Measurements from ENCODE around the gene CSMD2. TPM values are rescaled to one million over a fixed set of nuclear protein-coding genes. Genes with fewer than 3 reads are reported as not detected.

Gene CSMD2
- total and polyA plus RNA-seq, 2 of the 4 experiments (the other 2 are of a cell fraction): under 0.01 to 0.36 TPM

GRCh38 chr1:34127006-34128000 lies 37.7 kb downstream of the CSMD2 start (continued):
- no peak for TF ChIP-seq RCOR1 (IDR thresholded peaks at IDR 0.05; ENCODE audit: insufficient replicate concordance, low read length)

GRCh38 chr1:34126486-34126885 lies 38.5 kb downstream of the CSMD2 start:
- no peak for ATAC-seq (ENCODE audit: low read depth)
- intact Hi-C loops (cut with micrococcal nuclease) (no loop called here), dilution Hi-C loops (cut with HindIII; ENCODE audit: low sequenced_read_pairs, unreplicated experiment) (no loop called here), in situ Hi-C loops (cut with MboI; ENCODE audit: low sequenced_read_pairs) (no loop called here)
- H2BK15ac ChIP-seq (ENCODE audit: low read depth, low read length): no peak overlapping the region
- peaks cover 34% of the 10 kb centered on the region for H3K9me3 ChIP-seq (ENCODE audit: control insufficient read depth, insufficient read depth, low read length)
- ChIA-PET CTCF (no interaction called here), POLR2A (ENCODE audit: unreplicated experiment) (no interaction called here)
- H4K20me1 ChIP-seq (ENCODE audit: insufficient read depth, low read length): no peaks in the 10 kb centered on the region
- no peak overlapping the region for H2BK20ac ChIP-seq (ENCODE audit: low read depth, low read length)
- no peak overlapping the region for H3K56ac ChIP-seq (ENCODE audit: extremely low read depth, insufficient read depth, low read length)
- no peaks in the 10 kb centered on the region for H3K36me3 ChIP-seq (ENCODE audit: control insufficient read depth, insufficient read depth, low read length)
- DNase-seq: no peak
- H3K9ac ChIP-seq (ENCODE audit: low read depth, low read length): no peak overlapping the region
- no peak overlapping the region for H3K18ac ChIP-seq (ENCODE audit: low read depth, low read length)
- no peak overlapping the region for H2BK5ac ChIP-seq (ENCODE audit: low read depth, low read length, poor library complexity, severe bottlenecking)
- no peak overlapping the region for H4K8ac ChIP-seq (ENCODE audit: low read depth in 2 of 2, low read length in 2 of 2)
- no peaks in the 10 kb centered on the region for H3K9me1 ChIP-seq (ENCODE audit: insufficient read depth, low read length)
- H2AK5ac ChIP-seq (ENCODE audit: low read depth, low read length): no peak overlapping the region
- no peak overlapping the region for H3K4me2 ChIP-seq (ENCODE audit: low read depth, low read length)
- no TSS peak for BruUV-seq (replicated peaks)
- no peak overlapping the region for H2AFZ ChIP-seq (replicated peaks; ENCODE audit: low read length, poor library complexity)
- H3K23ac ChIP-seq (ENCODE audit: low read depth, low read length): no peak overlapping the region
- no peaks in the 10 kb centered on the region for H3K79me1 ChIP-seq (ENCODE audit: low read depth in 1 of 2, low read length in 2 of 2)
- WGBS, 2 experiments (ENCODE audit: extremely low coverage in 2 of 2, insufficient read length in 1 of 2): 56% methylated on average over 3 of the region's 6 CpGs; no CpG with 5 or more reads in 1 of the 2 experiments
- H3K4me3 ChIP-seq (ENCODE audit: insufficient read depth, low read depth, low read length): no peak overlapping the region
- H3K27me3 ChIP-seq (ENCODE audit: control insufficient read depth, insufficient read depth, low read length): no peaks in the 10 kb centered on the region
- H3K27ac ChIP-seq (ENCODE audit: insufficient read depth, low read length): no peak overlapping the region
- no peak overlapping the region for H2BK120ac ChIP-seq (ENCODE audit: low read depth, low read length)
- H2AK9ac ChIP-seq (replicated peaks; ENCODE audit: low read depth, low read length, poor library complexity): no peak overlapping the region
- no peak for TF ChIP-seq POLR2A (IDR thresholded peaks at IDR 0.05; ENCODE audit: low read depth, low read length)
- no peak for TF ChIP-seq CHD1 (IDR thresholded peaks at IDR 0.05; ENCODE audit: low read depth, low read length)
- TF ChIP-seq RCOR1 (IDR thresholded peaks at IDR 0.05; ENCODE audit: insufficient replicate concordance, low read length): no peak
- no peak for TF ChIP-seq RAD21 (IDR thresholded peaks at IDR 0.05; ENCODE audit: low read length)
- no peak for TF ChIP-seq NFE2L2 (IDR thresholded peaks at IDR 0.05; ENCODE audit: low read depth, low read length)
- H4K5ac ChIP-seq (ENCODE audit: low read depth, low read length): no peak overlapping the region
- H3K4me1 ChIP-seq (ENCODE audit: control insufficient read depth, insufficient read depth, low read length): no peaks in the 10 kb centered on the region
- H3K14ac ChIP-seq (replicated peaks; ENCODE audit: low read depth, low read length): no peak overlapping the region
- H4K91ac ChIP-seq (ENCODE audit: insufficient read depth, low read depth, low read length): no peak overlapping the region
- no peak overlapping the region for H3K4ac ChIP-seq (ENCODE audit: low read depth, low read length)
